ENCODE data around the gene GCH1. TPM values are rescaled to one million over a fixed set of nuclear protein-coding genes. Genes with fewer than 3 reads are reported as not detected.

Gene GCH1
- polyA plus RNA-seq, 1 donor from 2014 or later, result 4.9 TPM

- Histone ChIP-seq H3K27me3 (ENCODE audit: insufficient read depth, low read depth, low read length) (no peaks in the 10 kb centered on the region), H2AFZ (ENCODE audit: low read depth, low read length) (no peak overlapping the region), H3K79me2 (replicated peaks; ENCODE audit: insufficient read depth, low read length) (no peaks in the 10 kb centered on the region), H3K9me2 (ENCODE audit: insufficient read depth, low read length) (no peaks in the 10 kb centered on the region), H3K4me3 (ENCODE audit: low read length) (no peak overlapping the region), H3F3A (ENCODE audit: insufficient read depth, low read length, poor library complexity, severe bottlenecking) (no peaks in the 10 kb centered on the region), H4K20me1 (ENCODE audit: insufficient read depth) (no peaks in the 10 kb centered on the region), H3K9ac (ENCODE audit: low read length) (no peak overlapping the region), H3K4me2 (ENCODE audit: low read length) (no peak overlapping the region), H3K27ac (ENCODE audit: low read length) (no peak overlapping the region), H3K9me3 (ENCODE audit: low read length) (no peaks in the 10 kb centered on the region), H3K36me3 (ENCODE audit: insufficient read depth, low read length) (no peaks in the 10 kb centered on the region)
- TF ChIP-seq CTCF (IDR thresholded peaks at IDR 0.05; ENCODE audit: poor library complexity, severe bottlenecking) (no peak), REST (IDR thresholded peaks at IDR 0.05; ENCODE audit: borderline replicate concordance) (no peak), RAD21 (conservative IDR thresholded peaks at IDR 0.05) (no peak), EZH2 (IDR thresholded peaks at IDR 0.05; ENCODE audit: borderline replicate concordance, insufficient read depth, low read length, poor library complexity, severe bottlenecking) (no peak), SMC3 (conservative IDR thresholded peaks at IDR 0.05; ENCODE audit: poor library complexity) (no peak), MXI1 (conservative IDR thresholded peaks at IDR 0.05; ENCODE audit: poor library complexity, severe bottlenecking) (no peak), POLR2AphosphoS5 (IDR thresholded peaks at IDR 0.05) (no peak), EP300 (conservative IDR thresholded peaks at IDR 0.05; ENCODE audit: poor library complexity, severe bottlenecking) (no peak), TAF1 (IDR thresholded peaks at IDR 0.05; ENCODE audit: low read depth) (no peak)
These were observed 72.0 kb downstream of the GCH1 start for GRCh38 chr14:54830650-54831049.

GRCh38 chr14:54829486-54830224 lies 73.0 kb downstream of the GCH1 start:
- H4K20me1 ChIP-seq (ENCODE audit: insufficient read depth), result no peaks in the 10 kb centered on the region
- no peak overlapping the region for H3K27ac ChIP-seq (ENCODE audit: low read length)
- no peaks in the 10 kb centered on the region for H3K9me3 ChIP-seq (ENCODE audit: low read length)
- no peak for TF ChIP-seq RAD21 (conservative IDR thresholded peaks at IDR 0.05)
- no peak for TF ChIP-seq SMC3 (conservative IDR thresholded peaks at IDR 0.05; ENCODE audit: poor library complexity)
- TF ChIP-seq CTCF (IDR thresholded peaks at IDR 0.05; ENCODE audit: poor library complexity, severe bottlenecking), result no peak
- no peak for TF ChIP-seq MXI1 (conservative IDR thresholded peaks at IDR 0.05; ENCODE audit: poor library complexity, severe bottlenecking)
- TF ChIP-seq EZH2 (IDR thresholded peaks at IDR 0.05; ENCODE audit: borderline replicate concordance, insufficient read depth, low read length, poor library complexity, severe bottlenecking), result no peak
- no peak for TF ChIP-seq TAF1 (IDR thresholded peaks at IDR 0.05; ENCODE audit: low read depth)
- TF ChIP-seq EP300 (conservative IDR thresholded peaks at IDR 0.05; ENCODE audit: poor library complexity, severe bottlenecking), result no peak
- no peak for TF ChIP-seq POLR2AphosphoS5 (IDR thresholded peaks at IDR 0.05)
- no peak for TF ChIP-seq REST (IDR thresholded peaks at IDR 0.05; ENCODE audit: borderline replicate concordance)
- no peaks in the 10 kb centered on the region for H3F3A ChIP-seq (ENCODE audit: insufficient read depth, low read length, poor library complexity, severe bottlenecking)
- H3K4me3 ChIP-seq (ENCODE audit: low read length), result no peak overlapping the region
- no peaks in the 10 kb centered on the region for H3K36me3 ChIP-seq (ENCODE audit: insufficient read depth, low read length)
- no peaks in the 10 kb centered on the region for H3K79me2 ChIP-seq (replicated peaks; ENCODE audit: insufficient read depth, low read length)
- H2AFZ ChIP-seq (ENCODE audit: low read depth, low read length), result no peak overlapping the region
- no peak overlapping the region for H3K9ac ChIP-seq (ENCODE audit: low read length)
- H3K4me2 ChIP-seq (ENCODE audit: low read length), result no peak overlapping the region
- no peaks in the 10 kb centered on the region for H3K27me3 ChIP-seq (ENCODE audit: insufficient read depth, low read depth, low read length)
- no peaks in the 10 kb centered on the region for H3K9me2 ChIP-seq (ENCODE audit: insufficient read depth, low read length)

Data from neural cell (in vitro differentiated cells).